Muscle of leg (tissue), 11 donors: ENCODE results near the gene ARID5B. TPM values are rescaled to one million over a fixed set of nuclear protein-coding genes. Genes with fewer than 3 reads are reported as not detected.

Experiments used
- DNase-seq: peaks from one replicate; pipeline ENCODE4 v3.0.0; 2013
- H3K27ac ChIP-seq: one replicate; pipeline ENCODE4 v1.5.1; 2013; ENCODE audit warnings: mild to moderate bottlenecking, low read length, control low read depth
- H3K27me3 ChIP-seq: one replicate; pipeline ENCODE4 v1.6.1; 2013; ENCODE audit warnings: low read length; ENCODE audit not compliant: control insufficient read depth, insufficient read depth
- H3K36me3 ChIP-seq: one replicate; pipeline ENCODE4 v1.6.1; 2013; ENCODE audit warnings: low read length; ENCODE audit not compliant: control insufficient read depth, insufficient read depth
- H3K4me1 ChIP-seq: one replicate; pipeline ENCODE4 v1.6.1; 2013; ENCODE audit warnings: low read length; ENCODE audit not compliant: control insufficient read depth, insufficient read depth
- H3K4me3 ChIP-seq: one replicate; pipeline ENCODE4 v1.5.1; 2013; ENCODE audit warnings: low read length, control low read depth
- H3K9me3 ChIP-seq: replicated peaks from 2 replicates; pipeline ENCODE4 v1.6.1; 2013; ENCODE audit warnings: low read depth, low read length; ENCODE audit not compliant: control insufficient read depth
- WGBS: methylation state at CpG from one replicate; pipeline ENCODE4 v1.1.5; 2013; ENCODE audit warnings: missing lambda C conversion rate; ENCODE audit not compliant: insufficient coverage; 5-methylcytosine and 5-hydroxymethylcytosine counted together
- polyA plus RNA-seq, 8 donors: library from polyadenylated mRNA; unstranded; fragments of 120-200 nt; gene quantifications; one replicate each; pipeline versions ENCODE4 v1.2.1 to v1.2.3, GENCODE V29; 2013; ENCODE audit warnings: inconsistent platforms in 1 of 8, low replicate concordance in 1 of 8; ENCODE audit not compliant: insufficient read length in 8 of 8, insufficient read depth in 1 of 8
- total RNA-seq: library from RNA; stranded (reverse); fragments of 120-200 nt; gene quantifications from one replicate; pipeline ENCODE4 v1.2.4, GENCODE V29; 2013

The ARID5B gene
- total and polyA plus RNA-seq, 9 donors, result 10.3 to 24.2 (median 15.2) TPM

GRCh38 chr10:62069452-62070178 lies 168.1 kb downstream of the ARID5B start:
- Histone ChIP-seq H3K27ac (no peak overlapping the region), H3K27me3 (no peaks in the 10 kb centered on the region), H3K4me1 (no peaks in the 10 kb centered on the region), H3K9me3 (no peaks in the 10 kb centered on the region), H3K4me3 (no peak overlapping the region), H3K36me3 (peaks cover 22% of the 10 kb centered on the region)
- 89% methylated on average over 3 of the region's 8 CpGs for WGBS
- no peak for DNase-seq

- no peaks in the 10 kb centered on the region for H3K9me3 ChIP-seq
- H3K27ac ChIP-seq, result no peak overlapping the region
- H3K4me1 ChIP-seq, result peaks cover 8% of the 10 kb centered on the region
- no peak overlapping the region for H3K4me3 ChIP-seq
- 79% methylated on average over 4 of the region's 6 CpGs for WGBS
- H3K27me3 ChIP-seq, result no peaks in the 10 kb centered on the region
- H3K36me3 ChIP-seq, result peaks cover 34% of the 10 kb centered on the region
- DNase-seq, result no peak
Measured at GRCh38 chr10:62071846-62072281, 170.4 kb downstream of the ARID5B start.

- peaks cover 29% of the 10 kb centered on the region for H3K36me3 ChIP-seq
- peaks cover 10% of the 10 kb centered on the region for H3K4me1 ChIP-seq
- peak overlapping the region; percentile 29 for H3K27ac ChIP-seq
- no peak overlapping the region for H3K4me3 ChIP-seq
- H3K27me3 ChIP-seq, result no peaks in the 10 kb centered on the region
- no CpG with 5 or more reads among the region's 2 CpGs for whole genome bisulfite sequencing
- H3K9me3 ChIP-seq, result no peaks in the 10 kb centered on the region
- no peak for DNase-seq
Measured at GRCh38 chr10:62072901-62073300, 171.4 kb downstream of the ARID5B start.

- 67% methylated on average over 1 of the region's 3 CpGs for WGBS
- Histone ChIP-seq H3K27me3 (no peaks in the 10 kb centered on the region), H3K27ac (no peak overlapping the region), H3K9me3 (no peaks in the 10 kb centered on the region), H3K4me3 (no peak overlapping the region), H3K4me1 (peaks cover 10% of the 10 kb centered on the region), H3K36me3 (peaks cover 31% of the 10 kb centered on the region)
- DNase-seq, result no peak
Measured at GRCh38 chr10:62073429-62073828, 171.9 kb downstream of the ARID5B start.

GRCh38 chr10:62075414-62075813 lies 173.9 kb downstream of the ARID5B start:
- no peak overlapping the region for H3K4me3 ChIP-seq
- H3K4me1 ChIP-seq, result peaks cover 10% of the 10 kb centered on the region
- no peak overlapping the region for H3K27ac ChIP-seq
- WGBS, result 84% methylated on average over 8 of the region's 11 CpGs
- no peaks in the 10 kb centered on the region for H3K27me3 ChIP-seq
- H3K36me3 ChIP-seq, result peaks cover 42% of the 10 kb centered on the region
- H3K9me3 ChIP-seq, result no peaks in the 10 kb centered on the region
- DNase-seq, result no peak

GRCh38 chr10:62075912-62076311 lies 174.4 kb downstream of the ARID5B start:
- Histone ChIP-seq H3K4me1 (peaks cover 13% of the 10 kb centered on the region), H3K36me3 (peaks cover 42% of the 10 kb centered on the region), H3K9me3 (no peaks in the 10 kb centered on the region), H3K27ac (no peak overlapping the region), H3K4me3 (no peak overlapping the region), H3K27me3 (no peaks in the 10 kb centered on the region)
- no peak for DNase-seq
- WGBS, result 90% methylated on average over 2 of the region's 8 CpGs

- DNase-seq, result no peak
- Histone ChIP-seq H3K27ac (peak overlapping the region; percentile 52), H3K4me3 (no peak overlapping the region), H3K36me3 (peaks cover 40% of the 10 kb centered on the region), H3K27me3 (no peaks in the 10 kb centered on the region), H3K9me3 (no peaks in the 10 kb centered on the region), H3K4me1 (peaks cover 15% of the 10 kb centered on the region)
- 20% methylated on average over 1 of the region's 2 CpGs for WGBS
Measured at GRCh38 chr10:62076891-62077290, 175.4 kb downstream of the ARID5B start.

GRCh38 chr10:62077330-62078015 lies 176.0 kb downstream of the ARID5B start:
- no peak for DNase-seq
- peaks cover 34% of the 10 kb centered on the region for H3K36me3 ChIP-seq
- peaks cover 18% of the 10 kb centered on the region for H3K4me1 ChIP-seq
- H3K27me3 ChIP-seq, result no peaks in the 10 kb centered on the region
- H3K27ac ChIP-seq, result no peak overlapping the region
- no peaks in the 10 kb centered on the region for H3K9me3 ChIP-seq
- no peak overlapping the region for H3K4me3 ChIP-seq
- no CpG with 5 or more reads among the region's 2 CpGs for WGBS

- WGBS, result 94% methylated on average over 5 of the region's 8 CpGs
- no peak overlapping the region for H3K4me3 ChIP-seq
- H3K36me3 ChIP-seq, result peaks cover 25% of the 10 kb centered on the region
- no peak for DNase-seq
- peaks cover 36% of the 10 kb centered on the region for H3K4me1 ChIP-seq
- no peak overlapping the region for H3K27ac ChIP-seq
- no peaks in the 10 kb centered on the region for H3K27me3 ChIP-seq
- H3K9me3 ChIP-seq, result no peaks in the 10 kb centered on the region
Measured at GRCh38 chr10:62079885-62080559, 178.5 kb downstream of the ARID5B start.

GRCh38 chr10:62080905-62081304 lies 179.4 kb downstream of the ARID5B start:
- Histone ChIP-seq H3K9me3 (no peaks in the 10 kb centered on the region), H3K27ac (peak overlapping the region; percentile 99), H3K4me1 (peaks cover 36% of the 10 kb centered on the region), H3K27me3 (no peaks in the 10 kb centered on the region), H3K4me3 (no peak overlapping the region), H3K36me3 (peaks cover 21% of the 10 kb centered on the region)
- DNase-seq, result no peak
- WGBS, result 86% methylated on average over 4 of the region's 5 CpGs
